Subcutaneous adipose tissue (tissue), 4 donors: ENCODE results near the gene FRS3. TPM values are rescaled to one million over a fixed set of nuclear protein-coding genes. Genes with fewer than 3 reads are reported as not detected.

Source experiments
- total RNA-seq, 4 donors: library from RNA; depleted of rRNA; stranded (reverse); fragments of >200 nt; gene quantifications; one replicate each; pipeline ENCODE4 v1.1.0, GENCODE V29; 2016
- TF ChIP-seq, protein P1 (sequence below): fragments of 450-650 bp; IDR thresholded peaks from one replicate; pipeline ENCODE4 v1.5.1; 2016; ENCODE audit warnings: low read depth, mild to moderate bottlenecking, control low read depth, antibody characterized with exemption, moderate library complexity

The FRS3 gene
- total RNA-seq: 1 to 10 TPM; 2.1 to 6.8 (median 3.6) TPM

GRCh38 chr6:41779788-41780550, at the start of gene FRS3:
FRS3 (minus strand) TSS chr6:41779900; CDS start chr6:41776987, 2,913 bp downstream.
- TF ChIP-seq, protein P1, sequence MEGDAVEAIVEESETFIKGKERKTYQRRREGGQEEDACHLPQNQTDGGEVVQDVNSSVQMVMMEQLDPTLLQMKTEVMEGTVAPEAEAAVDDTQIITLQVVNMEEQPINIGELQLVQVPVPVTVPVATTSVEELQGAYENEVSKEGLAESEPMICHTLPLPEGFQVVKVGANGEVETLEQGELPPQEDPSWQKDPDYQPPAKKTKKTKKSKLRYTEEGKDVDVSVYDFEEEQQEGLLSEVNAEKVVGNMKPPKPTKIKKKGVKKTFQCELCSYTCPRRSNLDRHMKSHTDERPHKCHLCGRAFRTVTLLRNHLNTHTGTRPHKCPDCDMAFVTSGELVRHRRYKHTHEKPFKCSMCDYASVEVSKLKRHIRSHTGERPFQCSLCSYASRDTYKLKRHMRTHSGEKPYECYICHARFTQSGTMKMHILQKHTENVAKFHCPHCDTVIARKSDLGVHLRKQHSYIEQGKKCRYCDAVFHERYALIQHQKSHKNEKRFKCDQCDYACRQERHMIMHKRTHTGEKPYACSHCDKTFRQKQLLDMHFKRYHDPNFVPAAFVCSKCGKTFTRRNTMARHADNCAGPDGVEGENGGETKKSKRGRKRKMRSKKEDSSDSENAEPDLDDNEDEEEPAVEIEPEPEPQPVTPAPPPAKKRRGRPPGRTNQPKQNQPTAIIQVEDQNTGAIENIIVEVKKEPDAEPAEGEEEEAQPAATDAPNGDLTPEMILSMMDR: no peak

- TF ChIP-seq, protein P1: no peak
Measured at GRCh38 chr6:41826343-41827022, 46.8 kb upstream of the FRS3 start.

GRCh38 chr6:41824571-41825569, 45.2 kb upstream of the FRS3 start:
- TF ChIP-seq, protein P1: no peak

DNA sequence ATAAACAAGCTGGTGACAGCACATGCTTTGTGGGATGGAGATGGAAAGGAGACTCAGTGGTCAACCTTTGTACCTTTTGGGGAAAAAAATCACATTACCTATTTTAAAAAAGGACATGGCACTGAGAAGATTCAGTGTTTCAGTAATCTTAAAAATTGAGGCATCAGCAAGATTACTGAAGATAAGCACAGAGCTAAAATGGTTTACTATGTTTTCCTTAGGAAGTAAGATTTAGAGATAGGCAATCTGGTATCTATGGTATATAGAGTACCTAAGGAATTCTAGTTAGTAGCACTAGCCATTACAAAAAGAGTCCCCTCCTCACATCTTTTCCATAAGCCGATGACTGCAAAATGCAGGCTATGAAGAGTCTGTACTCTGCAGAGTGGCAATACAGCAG, 43.5 kb upstream of the FRS3 start:
- TF ChIP-seq, protein P1: no peak

GRCh38 chr6:41822021-41822420, 42.3 kb upstream of the FRS3 start:
- TF ChIP-seq, protein P1: no peak

GRCh38 chr6:41821266-41821665, 41.6 kb upstream of the FRS3 start:
- TF ChIP-seq, protein P1: no peak
